NCI-H2081 treated with DMSO at 0.1 percent for 48 hours (cell line): ENCODE results near the gene RAB3A.
"Not testable (repeated sequence)": the region's sequence is repeated elsewhere in the genome, so short reads cannot be mapped to it uniquely, and the experiment has no call there.

Experiments
- DNase-seq: peaks from one replicate; lab custom pipeline; 2025; lab: John Stamatoyannopoulos, UW

The RAB3A gene

DNA sequence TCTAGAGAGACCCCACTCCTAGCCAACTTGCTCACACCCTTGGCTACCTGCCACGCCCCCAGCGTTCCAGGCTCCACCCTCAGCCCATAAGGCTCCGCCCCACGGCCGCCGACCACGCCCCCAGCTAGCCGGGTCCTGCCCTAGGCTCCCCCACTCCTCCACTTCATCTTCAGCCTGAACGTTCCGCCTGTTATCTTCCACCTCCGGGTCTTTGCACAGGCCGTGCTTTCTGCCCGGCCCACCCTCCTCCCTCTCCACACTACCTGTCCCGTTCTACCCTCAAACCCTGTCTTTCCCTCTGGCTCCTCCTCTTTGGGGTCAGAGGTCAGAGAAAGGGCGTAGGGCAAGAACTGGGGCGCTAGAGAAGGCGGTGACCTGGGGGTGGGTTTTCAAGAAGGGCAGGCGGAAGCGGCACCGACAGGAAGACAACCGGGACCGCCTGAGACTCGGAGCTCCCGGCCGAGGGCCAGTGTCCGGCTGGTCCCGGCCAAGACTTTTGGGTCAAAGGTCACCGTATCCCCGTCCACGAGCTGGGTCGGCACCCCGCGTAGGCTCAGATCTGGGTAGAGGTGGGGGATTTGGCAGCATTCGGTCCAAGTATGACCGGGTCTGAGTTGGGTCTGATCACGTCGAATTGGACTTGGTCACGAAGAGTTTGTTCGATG is 20.1 kb upstream of the RAB3A start:
- DNase-seq = no peak

GRCh38 chr19:18221815-18222725 is 18.2 kb upstream of the RAB3A start:
- DNase-seq = no peak

DNA sequence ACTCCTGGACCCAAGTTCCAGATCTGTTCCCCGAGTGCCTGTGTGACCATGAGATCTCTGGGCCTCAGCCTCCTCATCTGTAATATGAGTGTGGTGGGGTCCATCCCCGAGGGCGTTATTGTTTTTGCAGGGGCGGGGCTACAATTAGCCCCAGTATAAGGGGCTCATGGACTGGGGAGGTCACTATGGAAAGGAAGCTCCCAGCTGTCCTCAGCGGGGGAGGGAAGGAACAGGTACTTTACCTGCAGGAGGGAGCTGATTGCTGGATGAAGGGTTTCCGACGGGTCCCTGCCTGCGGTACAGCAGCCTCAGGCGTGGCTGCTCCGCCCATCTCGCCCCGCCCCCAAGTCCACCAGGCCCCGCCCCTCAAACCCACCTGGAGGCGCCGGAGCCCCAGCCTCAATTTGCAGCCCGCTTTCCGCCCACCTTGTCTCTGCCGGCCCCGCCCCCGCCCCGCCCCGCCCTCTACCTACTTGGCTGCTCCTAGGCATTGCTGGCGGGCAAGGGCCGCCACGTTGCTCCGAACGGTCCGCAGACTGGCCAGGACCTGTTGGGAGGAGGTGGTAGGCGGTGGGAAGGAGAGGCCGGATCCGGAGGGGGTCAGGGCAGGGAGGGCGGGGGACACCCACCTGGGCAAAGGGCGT is 16.9 kb upstream of the RAB3A start:
- no peak for DNase-seq

DNA sequence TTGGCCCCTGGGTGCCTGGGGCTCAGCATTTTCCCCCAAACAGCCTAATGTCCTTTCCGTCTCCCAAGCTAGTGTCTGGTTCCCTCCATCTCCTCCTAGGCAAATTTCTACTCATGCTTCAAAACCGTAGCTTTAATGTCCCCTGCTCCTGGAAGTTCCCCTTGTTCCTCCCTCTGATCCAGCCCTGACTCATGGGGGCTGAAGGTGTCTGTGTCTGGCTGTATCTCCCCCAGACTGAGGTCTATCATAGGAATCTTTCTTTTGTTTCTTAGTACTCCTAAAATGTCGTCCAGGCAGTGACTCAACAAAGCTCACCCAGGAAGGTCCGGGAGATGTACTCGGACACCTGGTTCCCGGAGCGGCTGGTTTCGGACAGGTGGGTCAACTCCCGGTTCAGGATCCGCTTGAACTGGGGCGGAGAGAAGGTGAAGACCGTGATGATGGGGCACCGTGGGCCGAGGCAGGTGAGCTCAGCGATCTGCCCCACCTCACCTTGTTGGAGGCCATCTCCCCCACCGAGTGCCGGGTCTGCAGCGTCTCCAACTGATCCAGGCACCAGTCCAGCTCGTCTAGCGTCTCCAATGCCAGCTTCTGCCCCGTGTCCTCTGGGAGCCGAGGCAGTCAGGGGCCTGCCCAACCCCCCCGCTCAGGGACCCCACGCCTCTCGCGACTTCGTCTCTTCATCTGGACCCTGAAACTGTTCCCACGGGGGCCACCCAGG is 16.2 kb upstream of the RAB3A start:
- DNase-seq = no peak

- no peak for DNase-seq
Measured at GRCh38 chr19:18218600-18218999, 14.8 kb upstream of the RAB3A start.

DNA sequence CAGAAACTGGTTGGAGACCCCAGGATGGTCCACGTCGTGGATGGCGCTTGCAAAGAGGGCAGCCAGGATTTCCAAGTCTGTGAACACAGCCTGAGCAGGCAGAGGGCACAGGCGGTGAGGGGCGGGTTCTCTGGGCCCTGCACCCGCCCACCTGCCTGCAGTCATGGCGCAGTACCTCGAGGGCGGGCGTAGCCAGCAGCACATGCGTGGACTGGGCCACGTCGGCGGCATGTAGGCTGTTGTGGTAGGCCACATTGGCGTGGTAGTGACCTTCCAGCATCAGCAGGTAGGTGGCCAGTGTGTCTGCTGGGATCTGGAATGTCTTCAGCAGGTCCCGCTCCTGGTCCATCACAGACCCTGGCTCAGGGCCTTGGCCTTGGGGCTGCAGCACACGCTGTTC is 14.3 kb upstream of the RAB3A start:
- no peak for DNase-seq

DNA sequence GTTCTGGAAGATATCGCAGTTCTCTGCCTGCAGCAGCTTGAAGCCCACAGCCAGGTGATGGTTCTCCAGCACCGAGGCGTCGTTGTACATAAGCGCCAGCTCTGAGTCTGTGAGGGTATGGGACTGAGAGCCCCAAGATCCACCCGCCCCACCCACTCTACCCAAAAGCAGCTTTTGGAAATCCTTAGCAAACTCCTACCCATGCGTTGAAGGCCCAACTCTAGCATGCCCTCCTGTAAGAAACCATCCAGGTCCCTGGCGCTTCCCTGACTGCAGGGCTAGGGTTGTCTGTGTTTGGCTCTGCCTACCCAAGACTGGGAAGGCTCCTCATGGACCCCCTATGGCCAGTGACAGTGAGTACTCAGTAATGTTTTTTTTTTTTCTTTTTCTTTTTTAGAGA is 12.9 kb upstream of the RAB3A start:
- no peak for DNase-seq

GRCh38 chr19:18214779-18215433 is 11.1 kb upstream of the RAB3A start:
- no peak for DNase-seq

DNA sequence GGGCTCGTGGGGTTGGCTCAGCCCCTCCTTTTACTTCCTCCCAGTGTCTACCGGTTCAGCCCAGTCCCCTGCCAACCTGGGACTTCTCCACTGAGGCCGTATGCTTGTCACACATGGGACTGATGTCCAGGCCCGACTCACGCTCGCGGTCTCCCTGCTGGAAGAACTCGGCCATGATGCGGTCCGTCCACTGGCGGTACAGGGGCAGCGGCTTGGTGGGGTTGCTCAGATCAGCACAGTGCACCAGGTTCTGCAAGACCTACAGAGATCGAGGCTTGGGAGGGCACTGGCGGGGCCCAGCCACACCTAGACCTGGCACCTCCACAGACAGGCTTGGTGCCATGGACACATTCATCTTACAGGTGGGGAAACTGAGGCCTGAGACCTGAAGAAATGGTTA is 7.8 kb upstream of the RAB3A start:
- no peak for DNase-seq

- not testable (repeated sequence) for DNase-seq
Measured at GRCh38 chr19:18209912-18210311, 6.1 kb upstream of the RAB3A start.

DNA sequence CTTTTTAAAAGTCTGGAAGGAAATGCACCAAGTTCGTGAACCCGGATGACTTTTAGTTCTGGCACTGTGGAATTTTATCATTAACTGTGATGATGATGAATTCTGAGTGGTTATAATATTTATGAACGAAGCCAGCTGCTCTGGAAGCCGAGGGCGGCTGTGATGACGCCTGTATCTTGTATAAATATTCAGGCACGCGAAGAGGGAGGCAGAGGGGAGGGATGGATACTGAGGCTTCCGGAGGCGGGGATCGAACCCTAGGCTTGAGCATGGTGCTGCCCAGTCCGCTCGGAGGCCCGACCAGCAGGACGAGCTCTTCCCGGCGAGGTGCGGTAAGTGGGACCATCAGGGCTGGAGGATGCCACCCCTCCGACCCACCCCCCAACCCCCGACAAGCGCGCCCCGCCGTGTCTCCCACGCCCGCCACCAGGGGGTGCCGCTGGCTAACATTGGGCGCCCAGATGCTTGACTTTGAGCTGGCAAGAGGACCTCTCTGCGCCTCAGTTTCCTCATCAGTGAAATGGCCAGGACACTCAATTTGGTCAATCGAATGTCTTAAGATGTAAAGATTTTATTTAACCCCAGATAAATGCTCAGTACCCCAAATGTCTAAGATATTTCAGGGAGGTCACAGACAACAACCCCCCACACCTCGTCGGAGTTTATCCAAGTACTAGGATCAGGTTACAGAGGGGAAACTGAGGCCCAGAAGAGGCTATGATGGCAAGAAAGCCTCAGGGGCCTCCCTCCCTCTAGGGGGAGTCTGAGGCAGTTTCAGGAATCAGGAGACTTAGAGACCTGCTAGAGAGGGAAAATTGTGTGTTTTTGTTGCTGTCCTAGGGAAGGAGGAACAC is 4.5 kb upstream of the RAB3A start:
- DNase-seq = no peak

- DNase-seq = no peak
Measured at GRCh38 chr19:18206018-18206417, 2.2 kb upstream of the RAB3A start.

DNA sequence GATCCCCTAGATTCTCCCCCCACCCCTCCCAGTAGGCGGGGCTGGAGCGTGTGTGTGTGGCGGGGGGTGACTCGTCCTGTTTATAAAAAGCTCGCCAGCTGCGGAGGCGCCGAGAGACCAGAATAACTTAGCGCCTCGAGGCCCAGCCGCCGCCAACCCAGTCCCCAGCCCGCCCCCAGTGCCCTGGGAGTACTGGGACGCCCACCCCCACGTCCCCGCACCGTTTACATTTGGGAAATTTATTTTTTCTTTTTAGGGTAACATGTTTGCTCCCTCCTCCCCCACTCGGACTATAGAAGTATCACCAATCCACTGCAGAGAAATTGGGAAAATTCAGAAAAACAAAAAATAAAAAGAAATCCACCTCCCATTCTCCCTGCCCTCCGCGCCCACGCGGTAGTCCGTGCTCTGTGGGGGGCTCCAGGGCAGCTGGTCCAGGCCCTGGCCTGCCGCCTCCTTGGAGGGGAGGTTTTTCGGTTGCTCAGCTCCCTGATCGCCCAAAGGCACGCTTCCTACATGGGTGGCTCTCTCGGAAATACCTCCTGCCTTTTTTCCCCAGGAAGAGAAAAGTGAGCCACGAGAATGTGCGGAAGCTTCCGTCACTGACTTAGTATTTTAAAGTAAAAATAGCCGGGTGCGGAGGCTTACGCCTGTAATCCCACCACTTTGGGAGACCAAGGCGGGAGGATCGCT is 1.5 kb upstream of the RAB3A start:
- no peak for DNase-seq

- DNase-seq = no peak
Measured at GRCh38 chr19:18204394-18205199, 755 bp upstream of the RAB3A start.

DNA sequence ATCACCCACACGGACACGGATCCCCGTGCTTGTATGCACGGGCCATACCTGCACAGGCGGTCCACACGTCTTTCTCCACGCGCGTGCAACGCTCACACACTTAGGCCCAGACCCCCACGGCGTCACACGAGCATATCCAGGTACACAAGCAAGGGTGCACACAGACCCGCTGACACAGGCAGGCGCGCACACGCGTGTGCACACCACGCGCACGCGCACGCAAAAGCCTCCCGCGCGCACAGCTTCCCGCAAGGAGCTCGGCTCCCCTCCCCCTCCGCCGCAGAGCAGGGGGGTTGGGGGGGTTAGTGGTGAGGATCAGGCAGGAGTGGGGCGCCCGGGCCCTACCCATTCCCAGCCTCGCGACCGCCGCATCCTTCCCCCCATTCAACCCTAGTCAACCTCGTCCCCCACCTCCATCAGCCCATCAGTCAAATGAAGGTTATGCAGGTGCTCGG is 407 bp downstream of the RAB3A start:
- DNase-seq = no peak

DNA sequence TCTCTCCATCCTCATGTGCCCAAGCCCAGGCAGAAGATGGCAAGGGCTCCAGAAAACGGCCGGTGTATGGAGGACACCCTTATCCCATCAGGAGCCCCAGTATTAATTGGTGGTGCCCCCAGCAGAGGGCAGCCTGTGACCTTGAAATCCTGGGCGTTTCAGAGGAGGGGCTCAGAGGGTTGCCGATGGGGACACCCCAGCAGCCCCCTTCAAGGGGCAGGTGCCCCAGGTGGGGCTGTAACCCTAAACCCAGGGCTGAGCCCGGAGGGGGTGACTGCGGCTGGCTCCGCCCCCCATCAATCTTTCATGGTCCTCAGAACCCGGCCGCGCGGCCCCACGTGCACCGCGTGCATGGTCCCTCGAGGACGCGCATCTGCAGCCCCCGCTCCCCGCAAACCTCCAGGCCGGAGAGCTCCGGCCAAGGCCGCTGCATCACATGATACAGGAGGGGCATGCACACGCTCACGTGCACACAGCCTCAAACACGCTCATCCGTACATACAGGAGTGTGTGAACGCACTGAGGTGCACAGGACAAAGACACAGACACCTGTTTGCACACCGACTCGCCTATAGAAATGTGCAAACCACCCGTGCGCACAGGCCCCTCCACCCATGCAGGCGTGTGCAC is 949 bp downstream of the RAB3A start:
- DNase-seq = no peak

- no peak for DNase-seq
Measured at GRCh38 chr19:18202397-18202777, 1.5 kb downstream of the RAB3A start.

- no peak for DNase-seq
Measured at GRCh38 chr19:18198374-18198773, 5.5 kb downstream of the RAB3A start.

DNA sequence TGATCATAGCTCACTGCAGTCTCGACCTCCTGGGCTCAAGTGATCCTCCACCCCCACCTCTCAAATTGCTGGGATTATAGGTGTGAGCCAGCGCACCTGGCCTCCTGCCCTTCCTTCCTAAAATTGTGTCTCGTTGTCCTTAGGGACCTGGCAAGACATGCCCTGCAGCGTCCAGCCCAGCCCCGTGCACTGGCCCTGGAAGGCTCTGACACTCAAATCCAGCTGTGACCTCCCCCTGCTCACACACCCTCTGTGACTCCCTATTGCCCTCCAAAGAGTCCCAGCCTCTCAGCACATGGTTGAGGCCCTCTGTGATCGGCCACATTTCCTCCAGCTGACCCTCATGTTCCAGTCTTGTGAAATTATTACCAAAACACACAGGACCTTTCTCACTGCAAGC is 5.9 kb downstream of the RAB3A start:
- DNase-seq = no peak
